GM20431 (cell line): ENCODE measurements around the gene ATP8B4.
"Not testable (repeated sequence)": the region's sequence is repeated elsewhere in the genome, so short reads cannot be mapped to it uniquely, and the experiment has no call there.

Source experiments
- in situ Hi-C: fragments of 300-500 bp; cut with MseI, MboI; formaldehyde crosslinking; loops from one replicate; pipeline ENCODE4 v1.15.0; 2020; ENCODE audit warnings: low sequenced_read_pairs; ENCODE audit not compliant: unreplicated experiment

Gene ATP8B4

DNA sequence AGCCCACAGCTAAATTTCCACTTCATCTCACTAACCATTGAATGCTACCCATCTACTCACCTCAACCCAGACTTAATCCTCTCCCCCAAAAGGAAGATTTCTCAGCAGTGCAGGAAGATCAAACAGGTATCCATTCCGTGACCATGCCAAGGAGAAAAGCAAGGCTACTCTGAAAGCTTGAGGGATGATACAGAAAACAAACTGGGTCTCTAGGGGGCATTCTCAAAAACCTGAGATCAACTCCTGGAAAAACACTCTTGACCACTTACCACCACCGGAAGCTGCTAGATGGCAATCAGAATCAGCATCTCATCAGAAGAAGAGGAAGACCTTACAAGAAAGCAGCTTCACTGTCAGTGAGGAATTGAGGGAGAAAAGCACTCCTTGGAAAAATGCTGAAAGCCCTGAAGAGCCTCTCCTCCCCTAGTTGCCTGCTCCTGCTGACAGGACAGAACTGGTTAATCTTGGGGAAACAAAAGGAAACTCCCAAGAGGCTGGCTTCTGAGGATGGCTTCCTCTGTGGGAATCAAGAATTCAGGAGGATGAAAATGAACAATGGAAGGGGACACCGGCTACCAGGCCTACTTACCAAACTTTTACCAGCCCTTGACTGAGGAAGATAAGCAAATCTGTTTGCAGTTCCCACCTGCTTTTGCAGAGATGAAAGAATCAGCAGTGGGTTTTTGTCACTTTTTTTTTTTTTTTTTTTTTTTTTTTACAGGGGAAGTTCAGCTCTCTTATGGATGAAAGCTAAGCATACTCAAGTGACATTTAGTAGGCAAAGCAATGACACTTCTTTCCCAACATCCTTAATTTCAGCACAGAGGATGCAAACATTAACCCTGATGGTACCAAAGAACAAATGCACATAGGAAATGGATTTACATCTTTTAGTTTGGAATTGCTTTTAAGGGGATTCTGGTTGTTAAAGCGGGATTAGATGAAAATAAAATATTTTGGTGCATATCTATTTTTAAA is at the start of gene ATP8B4:
TSS of gene ATP8B4 (minus strand) at position 171 of the 978 bp plus-strand sequence. CDS start 12,267 bp downstream, outside the sequence.
- in situ Hi-C loops, result no loop called here

GRCh38 chr15:50168379-50168778 is 49.3 kb upstream of the ATP8B4 start:
- in situ Hi-C loops, result no loop called here

DNA sequence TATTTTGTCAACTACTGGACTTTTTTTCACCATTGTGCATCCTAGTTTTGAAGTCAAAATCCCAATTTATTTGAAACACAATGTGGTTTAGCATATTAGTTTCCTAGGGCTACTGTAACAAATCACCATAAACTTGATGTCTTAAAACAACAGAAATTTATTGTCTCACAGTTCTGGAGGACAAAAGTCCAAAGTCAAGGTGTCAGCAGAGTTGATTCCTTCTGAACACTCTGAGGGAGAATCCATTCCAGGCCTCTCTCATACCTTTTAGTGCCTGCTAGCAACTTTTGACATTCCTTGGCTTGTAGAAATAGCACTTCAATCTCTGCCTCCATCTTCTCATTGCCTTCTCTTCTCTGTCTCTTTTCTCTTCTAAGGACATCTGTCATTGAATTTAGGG is 48.1 kb upstream of the ATP8B4 start:
- in situ Hi-C loops, result no loop called here

- in situ Hi-C loops, result no loop called here
Observed at GRCh38 chr15:50166216-50166615, 47.2 kb upstream of the ATP8B4 start.

DNA sequence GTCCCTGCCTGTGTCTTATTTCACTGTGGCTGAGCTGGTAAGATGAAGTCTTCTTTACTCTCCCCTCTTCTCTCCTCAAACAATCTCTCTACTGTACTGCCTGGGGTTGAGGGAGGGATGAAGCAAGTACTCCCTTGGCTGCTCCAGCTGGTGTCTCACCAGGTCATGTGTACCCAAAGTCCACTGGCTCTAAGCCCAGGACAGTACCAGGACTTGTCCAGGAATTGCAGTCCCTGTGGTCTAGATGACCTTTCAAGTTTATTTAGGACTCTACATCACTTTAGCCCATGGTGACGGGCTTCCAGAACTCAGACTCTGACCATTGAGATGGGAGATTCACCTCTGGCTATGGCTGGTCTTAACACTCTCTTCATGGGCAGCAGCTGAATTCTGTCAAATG is 45.4 kb upstream of the ATP8B4 start:
- in situ Hi-C loops, result no loop called here

DNA sequence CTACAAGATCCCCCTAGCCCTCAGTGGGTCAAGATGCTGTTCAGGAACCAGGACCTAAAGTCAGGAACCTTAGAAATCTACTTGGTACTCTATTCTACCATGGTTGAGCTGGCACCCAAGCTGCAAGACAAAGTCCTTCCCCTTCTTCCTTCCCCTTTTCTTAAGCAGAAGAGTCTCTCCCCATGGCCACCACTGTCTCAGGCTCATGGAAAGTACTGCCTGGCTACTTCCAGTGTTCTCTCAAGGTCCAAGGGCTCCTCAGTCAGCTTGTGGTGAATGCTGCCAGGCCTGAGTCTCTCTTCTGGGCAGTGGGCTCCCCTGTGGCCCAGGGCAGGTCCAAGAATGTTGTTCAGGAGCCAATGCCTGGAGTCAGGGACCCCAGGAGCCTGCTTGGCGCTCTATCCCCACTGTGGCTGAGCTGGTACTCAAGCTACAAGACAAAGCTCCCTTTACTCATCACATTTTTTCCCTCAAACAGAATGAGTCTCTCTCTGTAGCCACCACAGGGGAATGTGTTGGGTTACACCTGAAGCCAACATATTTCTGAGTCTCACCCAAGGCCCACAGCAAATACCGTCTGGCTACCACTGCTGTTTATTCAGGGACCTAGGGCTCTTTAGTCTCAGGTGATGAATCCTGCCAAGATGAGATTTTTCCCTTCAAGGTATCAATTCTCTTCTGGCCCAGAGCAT is 44.8 kb upstream of the ATP8B4 start:
- in situ Hi-C loops, result no loop called here

DNA sequence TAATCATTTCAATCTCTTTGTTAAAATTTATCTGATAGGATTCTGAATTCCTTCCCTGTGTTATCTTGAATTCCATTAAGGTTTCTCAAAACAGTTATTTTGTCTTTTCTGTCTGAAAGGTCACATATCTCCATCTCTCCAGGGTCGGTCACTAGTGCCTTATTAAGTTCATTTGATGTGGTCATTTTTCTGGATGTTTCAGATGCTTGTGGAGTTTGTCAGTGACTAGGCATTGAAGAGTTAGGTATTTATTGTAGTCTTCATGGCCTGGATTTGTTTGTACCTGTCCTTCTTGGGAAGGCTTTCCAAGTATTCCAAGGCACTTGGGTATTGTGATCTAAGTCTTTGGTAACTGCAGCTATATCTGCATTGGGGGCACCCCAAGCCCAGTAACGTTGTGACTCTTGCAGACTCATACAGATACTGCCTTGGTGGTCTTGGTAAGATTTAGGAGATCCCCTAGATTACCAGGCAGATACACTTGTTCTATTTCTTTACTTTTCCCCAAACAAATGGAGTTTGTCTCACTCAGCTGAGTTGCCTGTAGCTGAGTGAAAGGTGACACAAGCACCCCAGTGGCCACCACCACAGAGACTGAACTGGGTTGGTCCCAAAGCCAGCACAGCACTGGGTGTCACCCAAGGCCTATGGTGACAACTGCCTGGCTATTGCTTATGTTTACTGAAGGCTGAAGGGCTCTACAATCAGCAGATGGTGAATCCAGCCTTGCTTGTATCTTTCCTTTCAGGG is 44.1 kb upstream of the ATP8B4 start:
- in situ Hi-C loops, result no loop called here

GRCh38 chr15:50158236-50158635 is 39.2 kb upstream of the ATP8B4 start:
- in situ Hi-C loops, result not testable (repeated sequence)

DNA sequence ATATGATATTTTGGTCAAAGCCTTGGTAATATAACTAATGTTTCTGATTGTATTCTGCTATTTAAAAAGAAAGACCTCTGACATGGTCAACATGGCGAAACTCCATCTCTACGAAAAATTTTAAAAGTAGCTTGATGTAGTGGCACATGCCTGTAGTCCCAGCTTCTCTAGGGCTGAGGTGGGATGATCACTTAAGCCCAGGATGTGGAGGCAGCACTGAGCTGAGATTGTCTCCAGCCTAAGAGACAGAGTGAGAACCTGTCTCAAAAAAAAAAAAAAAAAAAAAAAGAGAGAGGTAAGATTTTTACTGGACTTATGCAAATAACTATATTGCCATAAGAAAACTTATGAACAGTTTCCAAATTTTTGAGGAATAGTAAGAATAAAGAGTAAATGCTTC is 32.4 kb upstream of the ATP8B4 start:
- in situ Hi-C loops, result no loop called here

DNA sequence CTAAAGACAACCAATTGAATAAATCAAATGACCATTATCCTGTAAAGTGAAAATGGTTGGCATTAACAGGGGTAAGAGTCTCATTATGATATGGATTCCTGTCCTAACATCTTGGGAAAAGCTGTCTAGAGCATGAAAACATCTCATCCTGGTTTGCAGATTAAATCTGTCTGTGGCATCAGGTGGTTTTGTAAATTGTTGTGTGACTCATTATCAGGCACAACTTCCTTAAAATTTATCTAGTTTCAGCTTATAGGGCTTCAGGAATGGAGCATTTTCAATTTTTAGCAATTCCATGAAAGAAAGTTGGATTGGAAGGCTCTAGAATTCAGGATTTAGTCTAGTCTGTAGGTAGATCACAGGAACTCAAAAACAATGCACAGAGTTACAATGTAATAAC is 31.8 kb upstream of the ATP8B4 start:
- in situ Hi-C loops, result no loop called here

GRCh38 chr15:50150349-50150748 is 31.3 kb upstream of the ATP8B4 start:
- in situ Hi-C loops, result no loop called here

DNA sequence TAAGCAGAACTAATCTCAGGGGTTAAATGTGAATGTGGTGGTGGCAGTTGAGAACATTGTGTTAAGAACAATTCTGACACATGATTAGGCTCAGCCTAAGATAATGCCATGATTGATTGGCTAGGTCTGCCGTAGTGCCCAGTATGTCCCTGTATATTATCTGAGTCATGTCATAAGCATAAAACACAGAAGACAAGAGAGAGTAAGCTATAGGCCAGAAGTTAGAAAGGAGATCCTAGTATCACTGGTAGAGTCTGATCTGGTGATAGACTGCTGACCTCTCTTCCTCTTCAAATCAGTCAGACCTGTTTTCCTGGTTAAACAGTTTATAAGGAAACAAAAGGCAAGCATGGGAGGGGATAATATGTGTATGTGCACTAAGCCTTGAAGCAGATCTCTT is 30.1 kb upstream of the ATP8B4 start:
- in situ Hi-C loops, result no loop called here

- in situ Hi-C loops, result no loop called here
Observed at GRCh38 chr15:50148362-50148963, 29.4 kb upstream of the ATP8B4 start.

DNA sequence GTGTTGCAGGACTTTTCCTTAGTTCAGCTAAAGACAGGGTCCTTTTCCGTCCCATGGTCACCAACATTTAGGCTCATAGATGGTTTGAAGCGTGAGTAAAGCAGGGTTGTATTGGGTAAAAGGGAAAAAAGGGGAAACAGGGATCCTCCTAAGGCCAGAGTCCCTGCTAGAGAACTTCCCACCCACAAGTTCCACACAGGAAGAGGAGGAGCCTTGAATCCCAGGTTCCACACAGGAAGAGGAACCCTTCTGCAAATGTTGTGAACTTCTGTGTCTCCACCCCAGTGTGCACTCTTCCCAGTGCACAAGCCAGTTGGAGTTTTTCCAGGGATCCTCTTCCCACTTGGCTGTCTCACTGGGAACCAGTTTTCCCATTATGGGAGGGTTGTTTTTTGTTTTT is 27.6 kb upstream of the ATP8B4 start:
- in situ Hi-C loops, result no loop called here

DNA sequence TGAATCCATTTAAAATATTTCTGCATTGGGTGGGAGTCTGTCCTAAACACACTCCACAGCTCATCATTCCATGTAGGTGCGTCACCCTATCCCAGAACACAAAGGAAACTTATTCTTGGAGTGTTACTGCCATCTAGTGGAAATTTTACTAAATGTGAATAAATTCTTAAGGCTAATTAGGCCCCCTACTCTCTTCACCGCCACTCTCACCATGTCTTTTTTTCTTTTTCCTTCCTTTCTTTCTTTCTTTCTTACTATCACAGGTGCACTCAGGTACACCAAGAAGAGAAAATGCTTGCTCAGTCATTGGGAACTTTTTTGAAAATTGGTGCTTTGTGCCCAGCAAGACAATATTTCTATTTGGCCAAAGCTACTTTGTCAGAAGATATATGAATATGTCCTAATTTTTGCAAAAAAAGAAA is 26.4 kb upstream of the ATP8B4 start:
- in situ Hi-C loops, result no loop called here

GRCh38 chr15:50144341-50145120 is 25.5 kb upstream of the ATP8B4 start:
- in situ Hi-C loops, result no loop called here

GRCh38 chr15:50143255-50143860 is 24.3 kb upstream of the ATP8B4 start:
- in situ Hi-C loops, result no loop called here

DNA sequence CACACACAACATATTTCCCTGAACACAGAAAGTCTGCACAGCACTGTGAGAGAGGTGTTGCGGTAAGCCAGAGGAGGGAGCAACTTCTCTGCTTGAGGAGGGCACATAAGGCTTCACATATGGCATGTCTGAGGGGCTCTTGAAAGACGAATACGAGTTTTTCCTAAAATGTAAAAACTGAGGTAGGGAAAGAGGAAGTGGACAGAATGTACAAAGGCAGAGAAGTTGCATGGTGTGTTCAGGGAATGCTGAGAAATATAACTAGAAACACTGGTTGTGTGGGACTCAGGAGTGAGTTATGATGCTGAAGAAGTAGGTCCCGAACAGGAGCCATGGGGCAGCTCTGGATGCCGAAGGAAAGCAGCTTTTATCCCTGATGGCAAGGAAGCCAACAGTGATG is 22.8 kb upstream of the ATP8B4 start:
- in situ Hi-C loops, result no loop called here

DNA sequence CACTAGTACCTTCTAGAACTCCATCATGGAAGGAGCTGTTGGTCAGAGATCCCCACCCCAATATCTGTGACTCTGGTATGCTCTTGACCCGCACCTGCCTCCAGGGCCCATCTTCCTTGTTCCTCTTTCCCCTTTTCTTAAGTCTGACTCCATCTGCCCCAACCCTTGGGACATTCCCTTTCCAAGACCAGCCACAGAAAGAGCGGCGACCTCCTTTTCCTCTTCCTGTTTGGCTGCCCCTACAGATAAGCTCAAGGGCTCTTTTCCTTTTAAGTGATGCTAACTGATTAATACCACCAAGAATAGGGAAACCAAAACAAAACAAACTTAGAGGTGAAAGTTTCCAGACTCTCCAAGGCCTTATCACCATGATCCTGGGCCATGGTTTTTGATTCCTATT is 21.9 kb upstream of the ATP8B4 start:
- in situ Hi-C loops, result no loop called here
